ENCODE data around the gene FOXN3.

GRCh38 chr14:89269404-89269803 lies 147.6 kb downstream of the FOXN3 start:
- TF ChIP-seq CTCF (IDR thresholded peaks at IDR 0.05) (no peak), POLR2A (IDR thresholded peaks at IDR 0.05) (no peak), POLR2AphosphoS5 (IDR thresholded peaks at IDR 0.05) (no peak), EP300 (IDR thresholded peaks at IDR 0.05; ENCODE audit: low read depth) (no peak)

All from transverse colon (tissue), 4 donors.